GM19468 (cell line): ENCODE results near the gene AMN.

Source experiments
- ATAC-seq: cut with Tn5 transposase; IDR thresholded peaks from one replicate; pipeline ENCODE4 v1.9.1; 2021; ENCODE audit warnings: mild to moderate bottlenecking, moderate library complexity, moderate number of reproducible peaks; ENCODE audit not compliant: unreplicated experiment; ENCODE audit errors: extremely low read depth

Gene AMN

DNA sequence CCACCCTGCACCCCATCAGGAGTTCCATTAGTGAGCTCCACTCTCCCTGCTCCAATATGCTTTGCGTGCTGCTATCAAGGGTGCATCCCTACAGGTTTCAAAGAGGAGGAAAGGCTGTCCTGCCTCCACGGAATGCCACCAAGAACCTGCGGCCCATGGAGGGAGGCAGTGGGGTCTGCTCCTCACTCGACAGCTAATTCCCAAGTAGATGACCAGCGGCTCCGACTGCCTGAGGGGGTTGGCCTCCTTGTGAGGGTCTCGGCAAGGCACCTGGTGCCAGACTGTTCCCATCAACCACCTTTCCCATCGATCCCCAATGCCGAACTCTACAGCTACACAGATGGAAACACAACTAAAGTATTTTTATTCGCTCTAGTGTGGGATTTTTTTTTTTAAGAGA is 36.0 kb downstream of the AMN start:
- no peak for ATAC-seq

DNA sequence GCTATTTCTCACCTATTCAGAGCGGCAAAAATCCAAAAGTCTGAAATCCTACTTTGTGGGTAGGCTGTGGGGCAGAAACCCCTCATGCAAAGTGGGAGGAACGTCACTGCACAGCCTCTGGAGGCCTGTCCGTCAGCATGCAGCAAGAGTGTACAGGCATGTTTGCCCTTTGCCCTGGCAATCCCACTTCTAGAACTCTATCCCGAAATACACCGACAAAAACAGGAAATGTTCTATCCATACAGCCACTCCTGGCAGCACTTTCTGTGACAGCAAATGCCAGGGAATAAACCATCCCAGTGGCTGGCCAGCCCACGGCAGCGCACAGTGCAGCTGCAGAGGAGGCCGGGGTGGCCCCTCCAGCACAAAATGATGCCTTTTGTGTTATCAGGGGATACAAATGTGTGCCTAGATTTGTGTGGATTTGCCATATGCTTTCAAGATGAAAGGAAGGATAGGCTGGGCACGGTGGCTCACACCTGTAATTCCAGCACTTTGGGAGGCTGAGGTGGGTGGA is 39.7 kb downstream of the AMN start:
- no peak for ATAC-seq

DNA sequence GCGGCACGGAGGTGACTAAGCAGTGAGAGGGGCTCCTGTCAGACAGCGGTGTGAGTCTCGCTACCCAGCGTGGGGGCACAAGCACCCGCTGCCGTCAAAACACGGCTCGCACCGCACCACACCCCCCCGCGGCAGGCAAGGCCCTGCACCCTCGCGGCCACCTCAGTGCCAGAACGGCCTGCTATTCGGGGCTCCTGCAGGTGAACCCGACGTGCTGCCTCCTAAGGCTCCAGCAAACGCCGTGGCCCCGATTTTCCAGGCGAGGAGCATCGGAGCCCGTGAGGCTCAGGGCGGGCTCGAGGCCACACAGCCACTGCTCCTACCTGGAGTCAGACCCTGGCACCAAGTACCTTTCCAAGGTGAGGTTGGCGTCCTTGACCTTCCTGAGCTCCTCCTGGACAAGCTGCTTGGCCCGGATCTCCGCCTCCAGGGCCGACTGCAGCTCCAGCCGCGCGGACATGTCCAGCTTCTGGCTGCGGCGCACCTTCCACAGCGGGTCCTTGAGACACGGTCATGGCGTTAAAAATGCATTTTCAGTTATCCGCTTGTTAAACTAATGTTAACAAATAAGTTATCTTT is 41.8 kb downstream of the AMN start:
- no peak for ATAC-seq

DNA sequence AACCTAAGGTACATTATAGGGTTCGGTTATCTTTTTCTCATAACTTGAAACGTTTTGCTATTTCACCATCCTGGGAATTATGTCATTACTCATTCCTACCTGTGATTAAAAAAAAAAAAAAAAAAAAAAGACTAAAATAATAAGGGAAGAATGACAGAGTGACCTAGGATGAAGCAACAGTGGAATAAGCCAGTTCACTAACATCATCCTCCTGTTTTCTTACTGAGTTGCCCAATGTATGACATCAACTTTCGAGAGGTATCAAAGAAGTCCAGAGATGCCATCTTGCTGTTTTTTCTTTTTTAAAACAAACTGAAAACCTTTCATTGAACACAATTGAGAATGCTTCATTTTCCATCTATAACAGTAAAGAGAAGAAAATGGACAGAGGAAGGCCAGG is 42.8 kb downstream of the AMN start:
- ATAC-seq = no peak

DNA sequence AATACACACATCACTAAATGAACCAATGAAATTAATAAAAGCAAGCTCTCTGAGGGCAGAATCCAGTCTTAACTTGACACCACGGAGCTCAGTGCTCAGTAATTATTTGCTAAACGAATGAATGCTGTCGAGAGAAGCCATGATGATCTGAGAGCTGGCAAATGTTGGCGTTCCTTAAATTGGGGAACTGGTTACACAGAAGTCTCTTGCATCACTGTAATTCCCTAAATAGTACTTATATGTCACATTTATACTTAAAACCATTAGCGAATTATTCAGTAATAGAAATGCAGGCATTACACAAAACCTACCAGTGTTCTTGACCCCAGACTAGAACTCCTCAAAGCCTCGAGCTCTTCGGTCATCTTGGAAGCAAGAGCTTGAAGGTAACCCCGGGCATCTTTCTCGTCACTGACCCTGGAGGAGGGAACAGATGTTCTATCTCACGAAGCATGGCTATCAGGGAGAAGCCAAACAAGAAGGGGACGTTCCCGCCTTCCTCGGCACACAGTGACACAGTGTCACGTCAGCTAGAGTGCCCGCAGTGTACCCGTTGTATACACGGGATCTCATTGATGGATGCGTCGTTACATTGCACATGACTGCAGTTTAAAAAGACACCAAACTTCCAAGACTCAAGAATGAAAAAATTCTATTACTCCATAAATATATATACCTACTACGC is 43.6 kb downstream of the AMN start:
- no peak for ATAC-seq

DNA sequence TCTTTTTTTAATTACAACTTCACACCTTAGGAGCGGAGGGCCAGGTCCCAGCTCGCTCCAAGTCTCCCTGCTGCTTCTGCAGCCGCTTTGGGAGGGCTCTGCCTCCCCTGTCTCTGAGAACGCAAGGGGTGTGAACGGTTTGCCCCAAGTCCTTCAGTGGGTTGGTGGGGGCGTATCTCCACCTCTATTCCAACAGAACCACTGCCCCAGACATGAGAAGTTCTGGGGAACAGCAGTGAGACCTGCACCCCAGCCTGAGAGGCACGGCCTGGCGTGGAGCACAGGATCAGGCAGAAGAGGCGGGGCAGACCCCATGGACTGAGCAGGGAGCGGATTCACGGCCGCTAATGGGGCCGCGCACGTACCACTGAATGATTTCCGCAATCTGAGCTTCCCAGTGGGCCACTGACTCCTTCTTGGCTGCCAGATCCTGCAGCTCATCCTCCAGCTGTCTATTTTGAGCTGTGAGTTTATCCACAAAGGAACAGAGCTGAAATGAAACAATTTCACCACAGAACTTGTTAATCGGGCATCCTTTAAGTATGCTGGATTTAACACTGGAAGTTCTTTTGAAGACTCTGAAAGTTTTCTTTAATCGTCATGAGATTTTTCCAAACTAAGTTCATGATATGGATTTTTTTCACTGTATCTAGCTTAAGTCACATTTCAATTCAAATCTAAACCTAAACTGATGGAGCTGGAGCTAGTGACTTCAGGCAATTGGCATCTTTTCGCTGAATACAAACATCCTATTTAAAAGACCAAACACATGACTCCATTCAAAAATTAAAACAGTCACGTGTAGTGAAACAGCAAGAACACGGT is 44.4 kb downstream of the AMN start:
- no peak for ATAC-seq

DNA sequence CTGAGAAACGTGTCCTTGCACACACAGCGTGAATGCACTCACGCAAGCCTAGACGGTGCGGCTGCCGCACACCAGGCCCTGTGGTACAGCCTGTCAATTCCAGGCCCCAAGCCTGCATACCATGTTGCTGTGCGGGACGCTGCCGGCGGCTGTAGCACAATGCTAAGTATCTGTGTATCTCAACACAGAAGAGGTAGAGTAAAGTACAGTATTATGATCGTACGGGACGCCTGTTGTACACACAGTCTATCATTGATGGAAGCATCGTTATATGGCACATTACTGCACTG is 45.0 kb downstream of the AMN start:
- ATAC-seq = no peak

DNA sequence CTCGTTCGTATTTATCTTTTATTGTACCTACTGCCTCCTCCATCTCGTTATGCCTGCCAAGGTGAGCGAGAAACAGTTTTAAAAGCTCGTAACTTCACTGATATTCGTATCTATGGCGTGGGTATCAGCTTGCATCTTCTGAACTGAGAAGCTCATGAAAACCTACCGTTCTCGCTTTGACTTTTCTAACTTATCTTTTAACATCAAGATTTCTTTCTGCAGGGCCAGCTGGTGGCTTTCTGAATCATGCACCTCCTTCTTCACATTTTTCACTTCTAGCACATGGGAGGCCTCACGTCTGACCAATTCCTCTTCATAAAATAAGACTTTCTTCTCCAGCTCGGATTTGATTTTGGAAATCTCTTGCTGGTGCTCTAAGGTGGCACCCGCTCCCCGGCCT is 45.8 kb downstream of the AMN start:
- ATAC-seq = no peak

DNA sequence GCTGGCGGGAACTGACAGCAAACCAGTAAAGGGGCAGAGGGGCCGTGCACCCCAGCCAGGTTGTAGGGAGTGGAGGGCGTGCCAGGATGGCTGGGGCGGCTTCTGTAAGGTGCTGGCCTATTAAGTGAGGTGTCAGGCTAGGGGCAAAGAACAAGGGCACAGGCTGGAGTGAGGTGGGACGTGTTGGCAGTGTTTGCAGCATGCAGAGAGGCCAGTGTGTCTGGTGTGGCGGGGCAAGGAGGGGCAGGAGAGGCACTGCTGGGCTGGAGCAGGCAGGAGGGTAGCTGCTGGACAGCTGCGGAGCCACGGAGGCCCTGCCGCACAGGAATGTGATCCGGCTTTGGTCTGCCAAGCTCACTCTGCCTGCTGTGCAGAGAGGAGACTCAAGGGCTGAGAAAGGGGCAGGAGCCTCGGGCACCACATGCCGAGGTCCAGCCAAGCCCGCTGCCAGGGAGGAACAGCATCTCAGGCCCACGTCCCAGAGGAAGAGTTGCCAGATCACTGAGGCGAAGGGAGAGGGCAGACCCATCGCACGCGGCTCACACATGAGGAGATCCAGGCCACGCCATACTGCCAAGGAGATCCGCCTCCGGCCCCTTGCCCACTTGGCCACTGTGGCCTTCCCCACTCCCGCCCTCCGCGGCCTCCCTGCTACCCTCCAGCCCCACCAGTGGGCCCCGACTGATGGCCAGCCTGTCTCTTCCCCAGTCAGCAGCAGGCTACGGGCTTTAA is 46.8 kb downstream of the AMN start:
- ATAC-seq = no peak

DNA sequence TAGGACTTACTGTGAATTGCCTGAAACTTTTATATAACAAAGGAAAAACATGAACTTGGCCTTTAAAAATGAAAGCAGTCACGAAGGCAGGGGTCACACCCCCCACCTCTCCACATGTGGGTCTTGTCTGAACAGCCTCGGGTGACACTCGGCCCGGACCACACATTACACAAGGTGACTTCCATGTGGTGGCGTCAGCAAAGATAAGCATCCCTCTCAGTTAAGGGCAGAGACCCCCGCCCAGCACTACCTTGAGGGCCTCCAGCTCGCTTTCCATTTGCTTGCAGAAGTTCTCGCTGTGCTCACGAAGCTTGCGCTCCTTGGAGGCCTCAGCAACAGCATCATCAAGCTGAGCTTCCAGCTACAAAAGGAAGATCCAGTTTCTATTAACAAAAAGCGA is 47.4 kb downstream of the AMN start:
- ATAC-seq = no peak

DNA sequence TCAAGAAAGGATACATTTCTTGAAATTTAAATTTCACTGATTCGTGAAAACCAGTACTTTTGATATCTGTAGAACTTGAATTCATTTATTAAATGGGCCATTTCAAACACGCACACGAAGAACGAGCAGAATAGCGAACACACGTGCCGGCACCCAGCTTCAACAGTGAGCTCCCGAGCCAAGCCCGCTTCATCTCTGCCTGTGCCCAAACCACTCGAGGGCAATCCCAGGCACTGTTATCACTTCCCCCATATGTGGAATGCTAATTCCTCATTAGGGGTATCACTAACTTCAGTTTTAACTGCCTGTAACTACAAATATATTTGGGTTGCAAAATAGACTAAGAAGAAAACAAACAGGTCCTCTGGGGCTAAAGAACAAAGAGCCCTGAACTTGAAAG is 48.0 kb downstream of the AMN start:
- ATAC-seq = no peak

DNA sequence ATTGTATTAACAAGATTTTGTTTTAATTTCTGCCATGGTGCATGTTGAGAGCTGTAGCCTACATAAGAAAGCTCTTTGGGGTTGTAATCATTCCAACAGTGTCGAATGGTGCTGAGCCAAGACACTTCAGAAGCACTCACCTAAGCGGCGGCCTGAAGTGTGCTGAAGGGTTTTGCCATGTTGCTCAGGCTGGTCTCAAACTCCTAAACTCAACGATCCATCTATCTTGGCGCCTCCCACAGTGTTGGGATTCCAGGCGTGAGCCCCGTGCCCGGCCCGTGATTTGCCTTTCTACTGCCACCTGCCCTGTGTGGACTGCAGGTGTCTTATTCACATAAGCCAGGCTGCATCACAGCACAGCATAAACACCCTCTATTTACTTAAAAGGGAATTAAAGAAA is 48.9 kb downstream of the AMN start:
- no peak for ATAC-seq

DNA sequence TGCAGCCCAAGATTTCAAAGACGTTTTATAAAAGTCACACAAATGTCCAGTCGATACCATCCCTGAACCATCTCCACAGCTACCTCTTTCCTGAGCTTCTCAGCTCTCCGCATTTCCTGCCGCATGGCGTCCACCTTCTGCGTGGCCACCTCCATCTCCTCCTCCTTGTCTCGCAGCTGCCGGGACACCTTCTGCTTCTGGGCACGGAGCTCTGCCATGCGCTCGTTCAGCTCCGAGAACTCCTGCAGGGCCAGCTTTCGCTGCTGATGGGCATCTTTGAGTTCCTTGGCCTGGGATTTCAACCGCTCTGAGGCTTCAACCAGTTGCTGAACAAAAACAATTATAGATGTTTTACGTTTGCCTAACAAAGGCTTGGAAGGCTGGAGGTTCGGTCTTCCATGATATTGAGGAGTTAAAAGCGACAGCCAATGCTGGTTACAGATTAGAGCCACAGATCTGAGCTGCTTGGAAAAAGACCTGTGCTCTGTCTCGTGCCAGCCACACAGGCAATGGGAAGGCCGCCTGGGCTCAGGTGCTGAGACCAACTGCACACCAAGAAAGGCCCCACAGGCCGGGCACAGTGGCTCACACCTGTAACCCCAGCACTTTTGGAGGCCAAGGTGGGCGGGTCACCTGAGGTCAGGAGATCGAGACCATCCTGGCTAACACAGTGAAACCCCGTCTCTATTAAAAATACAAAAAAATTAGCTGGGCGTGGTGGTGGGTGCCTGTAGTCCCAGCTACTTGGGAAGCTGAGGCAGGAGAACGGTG is 49.6 kb downstream of the AMN start:
- ATAC-seq = no peak

DNA sequence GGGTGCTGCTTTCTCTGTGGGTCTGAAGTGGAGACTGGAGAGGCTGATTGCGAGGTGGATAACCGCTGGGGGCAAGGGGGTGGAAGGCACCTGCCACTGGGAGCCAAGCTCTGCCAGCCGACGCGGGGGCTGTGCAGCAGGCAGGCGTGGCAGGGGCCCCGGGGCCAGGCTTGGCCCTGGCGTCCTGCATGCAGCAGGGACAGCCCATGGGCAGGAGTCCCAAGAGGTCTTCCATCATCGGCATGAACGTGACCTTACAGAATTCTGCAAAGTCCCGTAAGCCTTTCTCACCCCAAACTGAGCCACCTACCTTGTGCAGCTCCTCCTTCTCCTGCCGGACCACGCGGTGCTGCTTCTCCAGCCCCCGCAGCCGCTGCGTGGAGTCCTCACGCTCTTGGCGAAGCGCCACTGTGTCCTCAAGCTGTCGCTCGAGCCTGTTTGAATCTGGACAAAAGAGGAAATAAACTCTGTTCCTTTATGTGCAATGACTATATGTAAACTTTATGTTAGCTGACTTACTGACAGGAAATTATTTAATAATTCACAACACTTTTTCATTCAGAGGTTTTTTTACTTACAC is 51.3 kb downstream of the AMN start:
- no peak for ATAC-seq

DNA sequence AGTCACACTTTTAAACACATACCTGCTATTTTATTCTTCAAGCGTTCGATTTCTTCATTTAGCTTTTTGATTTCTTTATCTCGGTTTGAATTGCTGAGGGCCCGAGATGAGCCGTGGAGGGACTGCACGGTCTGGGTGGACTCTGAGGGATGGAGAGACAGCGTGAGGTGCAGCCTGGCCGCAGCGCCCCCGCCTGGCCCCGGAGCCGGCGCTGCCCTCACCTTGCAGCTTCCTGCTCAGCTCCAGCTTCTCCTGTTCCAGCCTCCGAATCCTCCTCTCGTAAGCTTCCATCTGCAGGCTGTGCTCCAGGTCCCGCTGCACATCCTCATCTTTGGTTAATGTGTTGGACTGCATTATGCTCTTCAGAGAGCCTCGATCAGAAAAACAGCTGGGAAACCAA is 53.2 kb downstream of the AMN start:
- ATAC-seq = no peak

DNA sequence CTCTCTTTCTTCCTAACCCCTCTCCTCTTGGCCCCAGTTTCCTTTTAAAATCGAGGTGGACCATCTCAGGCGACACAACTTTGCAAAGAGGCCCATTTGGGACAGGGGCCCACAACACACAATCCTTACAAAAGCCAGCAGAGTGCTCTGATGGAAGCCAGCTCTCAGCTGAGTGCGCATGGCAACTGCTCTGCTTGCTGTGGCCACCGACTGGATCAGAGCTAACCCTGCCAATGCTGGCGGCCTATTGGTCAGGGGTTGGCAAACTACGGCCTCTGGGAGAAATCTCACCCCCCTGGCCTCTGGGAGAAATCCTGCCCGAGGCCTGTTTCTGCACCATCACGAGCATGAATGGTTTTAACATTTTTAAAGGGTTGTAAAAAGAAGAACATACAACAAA is 55.0 kb downstream of the AMN start:
- ATAC-seq = no peak

DNA sequence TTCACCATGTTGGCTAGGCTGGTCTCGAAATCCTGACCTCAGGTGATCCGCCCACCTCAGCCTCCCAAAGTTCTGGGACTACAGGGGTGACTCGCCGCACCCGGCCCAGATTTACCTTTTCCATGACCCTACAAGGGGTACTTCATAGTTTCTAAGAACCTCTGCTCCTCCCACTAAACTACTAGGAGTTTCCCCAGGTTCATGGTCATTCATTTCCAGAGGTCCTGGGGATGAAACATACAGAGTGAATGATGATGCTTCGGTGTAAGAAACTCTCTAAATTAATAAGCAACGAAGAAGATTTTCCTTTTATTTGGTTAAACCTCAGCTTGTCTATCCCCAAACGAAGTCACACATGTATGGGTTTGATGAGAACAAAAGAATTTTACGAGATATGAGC is 56.9 kb downstream of the AMN start:
- ATAC-seq = no peak

DNA sequence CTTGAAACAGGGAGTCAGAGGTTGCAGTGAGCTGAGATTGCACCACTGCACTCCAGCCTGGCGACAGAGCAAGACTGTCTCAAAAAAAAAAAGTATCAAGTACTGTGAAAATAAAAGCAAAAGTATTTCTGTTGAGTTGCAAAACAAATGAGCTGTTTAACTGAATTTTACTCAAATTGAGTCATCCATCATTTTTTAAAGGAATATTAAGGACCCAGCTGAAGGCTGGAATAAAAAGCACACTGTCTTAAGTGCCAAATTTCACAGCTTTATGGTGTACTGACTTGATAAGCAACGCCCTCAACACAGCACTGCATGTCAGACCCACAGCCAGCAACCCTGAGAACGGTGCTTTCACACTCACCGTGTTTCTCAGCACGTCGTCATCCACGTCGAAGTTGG is 57.9 kb downstream of the AMN start:
- ATAC-seq = no peak
